Measurements from ENCODE around the gene PNMT.

The PNMT gene

DNA sequence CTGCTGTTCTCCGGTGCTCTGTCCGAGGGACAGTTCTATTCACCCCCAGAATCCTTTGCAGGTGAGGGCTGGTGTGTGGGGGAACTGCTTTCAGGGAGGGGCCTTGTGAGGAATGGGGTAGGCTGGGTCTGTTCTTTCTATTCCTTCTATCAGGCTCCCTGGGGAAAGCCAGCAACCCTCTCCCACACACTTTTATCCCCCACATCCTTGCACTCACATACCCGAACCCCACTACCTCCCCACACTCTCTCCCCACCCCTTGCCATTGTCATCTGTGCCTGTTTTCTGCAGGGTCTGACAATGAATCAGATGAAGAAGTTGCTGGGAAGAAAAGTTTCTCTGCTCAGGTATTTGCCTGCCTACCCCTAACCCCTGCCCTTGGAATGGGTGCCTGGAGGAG is 9.5 kb upstream of the PNMT start:
- no peak overlapping the region for H3K4me3 Mint-ChIP-seq
- no peaks in the 10 kb centered on the region for H3K9me3 Mint-ChIP-seq
- H3K4me1 Mint-ChIP-seq (ENCODE audit: low read depth): peaks cover 39% of the 10 kb centered on the region
- H3K27me3 Mint-ChIP-seq: no peaks in the 10 kb centered on the region
- H3K36me3 Mint-ChIP-seq (ENCODE audit: low read depth): peaks cover 20% of the 10 kb centered on the region
- H3K27ac Mint-ChIP-seq: no peak overlapping the region

DNA sequence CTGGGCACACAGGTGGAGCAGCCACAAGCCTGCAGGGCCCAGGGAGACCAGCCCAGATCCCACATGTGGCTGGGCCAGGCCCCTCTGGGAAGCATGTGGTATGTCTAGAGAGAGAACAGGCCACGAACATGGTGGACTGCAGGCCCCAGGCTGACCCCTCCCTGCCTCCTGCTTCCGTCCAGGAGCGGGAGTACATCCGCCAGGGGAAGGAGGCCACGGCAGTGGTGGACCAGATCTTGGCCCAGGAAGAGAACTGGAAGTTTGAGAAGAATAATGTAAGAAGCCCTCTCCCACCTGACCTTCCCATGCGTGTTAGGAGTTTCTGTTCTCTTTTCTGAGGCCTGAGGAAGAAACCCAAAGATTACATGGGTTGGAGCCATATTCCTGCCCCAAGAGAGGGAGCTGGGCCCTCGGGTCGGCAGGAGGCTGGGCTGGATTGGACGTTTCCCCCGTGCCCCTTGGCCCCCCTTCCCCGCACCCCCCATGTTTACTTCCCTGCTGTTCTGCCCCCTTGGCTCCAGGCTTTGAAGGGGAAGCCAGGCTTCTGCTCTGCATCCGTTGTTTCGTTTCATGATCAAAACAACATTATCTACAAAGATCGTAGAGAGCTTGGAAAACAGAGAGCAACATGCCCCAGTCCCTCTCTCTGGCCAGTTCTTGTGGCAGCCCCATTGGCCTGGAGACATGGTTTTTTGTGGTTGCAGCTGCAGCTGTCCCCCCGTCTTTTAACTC is 8.8 kb upstream of the PNMT start:
- Mint-ChIP-seq H3K27ac (no peak overlapping the region), H3K4me1 (ENCODE audit: low read depth) (peaks cover 35% of the 10 kb centered on the region), H3K27me3 (no peaks in the 10 kb centered on the region), H3K36me3 (ENCODE audit: low read depth) (peaks cover 20% of the 10 kb centered on the region), H3K9me3 (no peaks in the 10 kb centered on the region), H3K4me3 (no peak overlapping the region)

DNA sequence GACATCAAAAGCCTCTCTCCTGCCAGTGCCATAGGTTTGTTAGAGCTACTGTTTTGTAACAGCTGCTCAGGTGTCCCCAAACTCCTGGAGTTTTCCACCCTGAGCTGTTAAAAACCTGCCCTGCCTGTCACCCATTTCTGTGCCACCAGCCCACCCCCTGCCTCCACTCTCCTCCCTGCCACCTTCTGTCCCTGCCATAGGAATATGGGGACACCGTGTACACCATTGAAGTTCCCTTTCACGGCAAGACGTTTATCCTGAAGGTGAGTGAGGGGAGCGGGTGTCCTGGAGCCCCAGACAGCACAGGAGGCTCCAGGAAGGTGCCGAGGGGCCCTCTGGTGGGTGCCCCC is 8.3 kb upstream of the PNMT start:
- H3K9me3 Mint-ChIP-seq: no peaks in the 10 kb centered on the region
- no peak overlapping the region for H3K27ac Mint-ChIP-seq
- H3K27me3 Mint-ChIP-seq: no peaks in the 10 kb centered on the region
- H3K4me1 Mint-ChIP-seq (ENCODE audit: low read depth): peaks cover 31% of the 10 kb centered on the region
- peaks cover 16% of the 10 kb centered on the region for H3K36me3 Mint-ChIP-seq (ENCODE audit: low read depth)
- H3K4me3 Mint-ChIP-seq: no peak overlapping the region

DNA sequence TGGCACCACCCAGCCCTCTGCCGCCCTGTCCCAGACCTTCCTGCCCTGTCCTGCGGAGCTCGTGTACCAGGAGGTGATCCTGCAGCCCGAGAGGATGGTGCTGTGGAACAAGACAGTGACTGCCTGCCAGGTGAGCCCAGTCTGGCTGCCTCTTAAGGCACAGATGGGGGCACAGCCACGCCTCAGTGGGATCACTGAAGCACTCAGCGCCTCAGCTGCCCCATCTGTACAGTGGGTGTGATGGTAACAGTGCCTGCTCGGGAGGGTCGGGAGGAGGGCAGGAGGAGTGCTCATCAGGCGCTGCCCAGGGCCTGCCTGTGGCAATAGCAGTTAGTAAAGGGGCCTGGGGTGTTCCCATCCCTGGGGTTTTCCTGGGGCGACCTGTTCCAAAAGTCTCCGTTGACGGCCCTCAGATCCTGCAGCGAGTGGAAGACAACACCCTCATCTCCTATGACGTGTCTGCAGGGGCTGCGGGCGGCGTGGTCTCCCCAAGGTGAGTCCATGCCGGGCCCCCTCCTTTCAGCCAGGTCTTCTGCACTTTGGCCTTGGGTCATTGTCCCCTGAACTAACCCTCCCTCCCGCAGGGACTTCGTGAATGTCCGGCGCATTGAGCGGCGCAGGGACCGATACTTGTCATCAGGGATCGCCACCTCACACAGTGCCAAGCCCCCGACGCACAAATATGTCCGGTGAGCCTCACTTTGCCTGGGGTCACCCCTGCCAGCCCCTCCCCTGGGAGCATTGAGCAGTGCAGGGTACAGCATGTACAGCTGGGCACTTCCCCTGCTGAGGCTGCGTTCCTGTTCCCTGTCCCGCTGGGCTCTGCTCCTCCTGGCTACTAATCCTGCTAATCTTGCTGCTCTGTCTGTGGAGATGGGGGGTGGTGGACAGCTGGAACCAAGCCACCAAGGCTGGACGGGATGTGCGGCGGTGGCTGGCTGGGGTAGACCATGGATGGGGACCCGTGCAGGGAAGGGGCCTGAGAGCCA is 7.6 kb upstream of the PNMT start:
- no peak overlapping the region for H3K4me3 Mint-ChIP-seq
- no peaks in the 10 kb centered on the region for H3K27me3 Mint-ChIP-seq
- peaks cover 25% of the 10 kb centered on the region for H3K4me1 Mint-ChIP-seq (ENCODE audit: low read depth)
- H3K9me3 Mint-ChIP-seq: no peaks in the 10 kb centered on the region
- no peak overlapping the region for H3K27ac Mint-ChIP-seq
- H3K36me3 Mint-ChIP-seq (ENCODE audit: low read depth): peaks cover 9% of the 10 kb centered on the region

GRCh38 chr17:39661744-39662541 is 6.3 kb upstream of the PNMT start:
- peaks cover 5% of the 10 kb centered on the region for H3K27me3 Mint-ChIP-seq
- no peak overlapping the region for H3K27ac Mint-ChIP-seq
- no peak overlapping the region for H3K4me3 Mint-ChIP-seq
- peaks cover 8% of the 10 kb centered on the region for H3K36me3 Mint-ChIP-seq (ENCODE audit: low read depth)
- no peaks in the 10 kb centered on the region for H3K9me3 Mint-ChIP-seq
- H3K4me1 Mint-ChIP-seq (ENCODE audit: low read depth): peaks cover 28% of the 10 kb centered on the region

GRCh38 chr17:39662551-39663339 is 5.5 kb upstream of the PNMT start:
- H3K36me3 Mint-ChIP-seq (ENCODE audit: low read depth): peaks cover 8% of the 10 kb centered on the region
- peaks cover 7% of the 10 kb centered on the region for H3K27me3 Mint-ChIP-seq
- H3K9me3 Mint-ChIP-seq: no peaks in the 10 kb centered on the region
- H3K4me3 Mint-ChIP-seq: no peak overlapping the region
- peaks cover 30% of the 10 kb centered on the region for H3K4me1 Mint-ChIP-seq (ENCODE audit: low read depth)
- H3K27ac Mint-ChIP-seq: no peak overlapping the region

DNA sequence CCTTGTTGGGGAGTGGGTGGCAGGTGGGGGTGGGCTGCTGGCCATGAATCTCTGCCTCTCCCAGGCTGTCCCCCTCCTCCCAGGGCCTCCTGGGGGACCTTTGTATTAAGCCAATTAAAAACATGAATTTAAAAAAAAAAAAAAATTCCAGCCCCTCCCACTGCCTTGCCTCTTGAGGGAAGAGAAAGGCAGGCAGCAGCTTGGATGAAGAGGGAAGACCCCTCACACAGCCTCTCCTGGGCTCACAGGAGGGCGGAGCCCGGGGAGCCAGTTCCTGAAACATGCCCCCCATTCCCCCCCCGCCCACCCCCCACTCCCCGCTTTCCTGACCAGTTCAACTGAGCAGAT is 4.9 kb upstream of the PNMT start:
- Mint-ChIP-seq H3K4me3 (no peak overlapping the region), H3K27ac (no peak overlapping the region), H3K9me3 (no peaks in the 10 kb centered on the region), H3K36me3 (ENCODE audit: low read depth) (peaks cover 5% of the 10 kb centered on the region), H3K4me1 (ENCODE audit: low read depth) (peaks cover 27% of the 10 kb centered on the region), H3K27me3 (peaks cover 7% of the 10 kb centered on the region)

GRCh38 chr17:39663688-39664580 is 4.3 kb upstream of the PNMT start:
- Mint-ChIP-seq H3K4me3 (no peak overlapping the region), H3K36me3 (ENCODE audit: low read depth) (peaks cover 5% of the 10 kb centered on the region), H3K9me3 (no peaks in the 10 kb centered on the region), H3K27me3 (peaks cover 12% of the 10 kb centered on the region), H3K4me1 (ENCODE audit: low read depth) (peaks cover 27% of the 10 kb centered on the region), H3K27ac (no peak overlapping the region)

DNA sequence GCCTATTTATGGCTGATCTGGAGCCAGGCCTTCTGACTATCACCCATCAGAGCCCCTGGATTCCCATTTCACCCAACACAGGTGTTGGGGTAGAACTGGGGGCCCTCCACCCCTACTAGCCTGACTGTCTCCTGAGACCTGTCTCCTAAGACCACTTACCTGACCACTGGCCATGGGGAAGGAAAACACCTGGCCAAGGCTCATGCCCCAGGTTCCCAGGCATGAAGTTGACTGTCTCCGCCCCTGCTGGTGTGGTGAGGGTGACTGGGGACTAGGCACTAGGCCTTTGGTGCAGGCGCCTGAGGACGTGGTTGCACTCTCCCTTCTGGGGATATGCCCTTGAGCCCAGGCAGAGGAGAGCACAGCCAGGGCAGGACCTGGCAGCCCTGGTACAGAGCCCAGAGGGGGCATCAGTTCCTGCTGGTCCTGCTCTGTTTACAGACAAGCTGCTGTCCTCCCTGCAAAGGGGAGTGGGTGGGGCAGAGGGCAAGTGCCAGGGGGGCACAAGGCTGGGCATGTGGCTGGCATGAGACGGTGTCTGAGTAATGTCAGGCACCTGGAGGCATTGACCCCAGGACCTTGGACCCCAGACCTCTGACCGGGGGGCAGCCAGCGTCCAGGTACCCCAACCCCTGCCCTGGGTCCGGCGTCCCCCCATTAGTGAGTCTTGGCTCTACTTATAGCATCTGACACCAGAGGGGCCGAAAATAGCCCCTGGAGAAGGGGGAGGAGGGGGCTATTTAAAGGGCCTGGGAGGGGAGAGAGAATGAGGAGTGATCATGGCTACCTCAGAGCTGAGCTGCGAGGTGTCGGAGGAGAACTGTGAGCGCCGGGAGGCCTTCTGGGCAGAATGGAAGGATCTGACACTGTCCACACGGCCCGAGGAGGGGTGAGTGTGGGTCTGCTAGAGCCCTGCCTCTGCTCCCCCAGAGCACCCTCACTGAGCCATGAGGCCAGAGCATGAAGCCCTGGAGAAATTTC is 3.4 kb upstream of the PNMT start, which contains the start of gene TCAP:
TSS of gene TCAP (plus strand) at position 769 of the 981 bp plus-strand sequence. CDS start at position 780, 11 bp downstream.
- no peak within 1 kb of the TSS for H3K4me3 Mint-ChIP-seq
- H3K27ac Mint-ChIP-seq: no peak within 1 kb of the TSS
- H3K9me3 Mint-ChIP-seq: no peaks in the 10 kb centered on the region
- peaks cover 19% of the 10 kb centered on the region for H3K4me1 Mint-ChIP-seq (ENCODE audit: low read depth)
- H3K36me3 Mint-ChIP-seq (ENCODE audit: low read depth): peaks cover 5% of the 10 kb centered on the region
- peaks cover 12% of the 10 kb centered on the region for H3K27me3 Mint-ChIP-seq

GRCh38 chr17:39665642-39666224 is 2.5 kb upstream of the PNMT start:
- Mint-ChIP-seq H3K9me3 (no peaks in the 10 kb centered on the region), H3K36me3 (ENCODE audit: low read depth) (peaks cover 5% of the 10 kb centered on the region), H3K4me3 (no peak overlapping the region), H3K27me3 (peaks cover 12% of the 10 kb centered on the region), H3K27ac (no peak overlapping the region), H3K4me1 (ENCODE audit: low read depth) (peaks cover 19% of the 10 kb centered on the region)

DNA sequence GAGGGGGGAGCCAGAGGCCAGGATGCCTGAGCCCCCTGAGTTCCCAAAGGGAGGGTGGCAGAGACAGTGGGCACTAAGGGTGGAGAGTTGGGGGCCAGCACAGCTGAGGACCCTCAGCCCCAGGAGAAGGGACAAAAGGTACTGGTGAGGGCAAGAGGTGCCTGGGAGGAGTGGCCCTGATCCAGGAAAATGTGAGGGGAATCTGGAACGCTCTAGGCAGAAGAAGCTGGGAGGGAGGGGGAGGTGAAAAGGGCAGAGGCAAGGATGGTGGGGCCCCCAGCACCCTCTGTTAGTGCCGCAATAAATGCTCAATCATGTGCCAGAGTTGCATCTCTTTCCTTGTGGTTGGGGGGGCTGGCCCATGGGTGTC is 2.0 kb upstream of the PNMT start:
- Mint-ChIP-seq H3K4me1 (ENCODE audit: low read depth) (peaks cover 18% of the 10 kb centered on the region), H3K27ac (no peak overlapping the region), H3K9me3 (no peaks in the 10 kb centered on the region)

DNA sequence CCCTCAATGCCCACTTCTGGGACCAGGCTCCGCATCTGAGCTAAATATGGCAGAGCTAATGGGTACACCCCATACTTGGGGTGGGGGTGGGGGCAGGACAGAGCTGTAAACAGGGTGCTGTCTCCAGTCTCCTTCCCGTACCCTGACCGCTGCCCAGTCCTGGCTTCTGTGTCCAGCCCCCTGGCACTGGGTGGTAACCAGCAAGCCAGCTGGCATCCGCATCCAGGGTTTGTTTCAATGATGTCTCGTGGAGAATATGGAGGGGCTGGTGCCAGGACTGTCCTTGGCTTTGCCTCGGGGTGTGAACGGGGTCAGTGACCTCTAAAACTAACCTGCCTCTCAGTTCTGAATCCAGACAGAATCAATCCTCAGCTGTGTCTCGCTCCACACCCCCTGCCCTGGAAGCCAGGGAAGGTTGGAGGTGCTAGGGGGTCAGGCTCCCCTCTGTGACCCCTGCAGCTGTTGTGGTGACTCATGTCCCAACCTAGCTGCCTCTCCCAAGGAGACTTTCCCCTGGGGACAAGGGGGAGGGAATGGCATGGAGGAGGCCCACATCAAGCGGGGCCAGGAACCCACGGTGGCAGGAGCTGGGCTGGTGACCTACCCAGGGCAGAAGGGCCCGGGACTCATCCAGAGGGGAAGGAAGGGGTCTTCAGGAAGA is 1.5 kb upstream of the PNMT start:
- Mint-ChIP-seq H3K4me3 (no peak overlapping the region), H3K9me3 (no peaks in the 10 kb centered on the region), H3K27me3 (peaks cover 12% of the 10 kb centered on the region), H3K27ac (no peak overlapping the region), H3K4me1 (ENCODE audit: low read depth) (peaks cover 12% of the 10 kb centered on the region), H3K36me3 (ENCODE audit: low read depth) (no peaks in the 10 kb centered on the region)

More for the DNA sequence above, 2.0 kb upstream of the PNMT start:
- Mint-ChIP-seq H3K27me3 (peaks cover 12% of the 10 kb centered on the region), H3K36me3 (ENCODE audit: low read depth) (peaks cover 2% of the 10 kb centered on the region), H3K4me3 (no peak overlapping the region)
